ENCODE results near the gene EIF4E2. TPM values are rescaled to one million over a fixed set of nuclear protein-coding genes. Genes with fewer than 3 reads are reported as not detected.

The EIF4E2 gene
- total and polyA plus RNA-seq, 2 experiments from 2014 or later, result 53.2 to 85.5 TPM

- peaks cover 21% of the 10 kb centered on the region for H3K4me1 ChIP-seq (ENCODE audit: low read depth)
- no peak for TF ChIP-seq CTCF (IDR thresholded peaks at IDR 0.05; ENCODE audit: low read depth, low read length)
- H3K27ac ChIP-seq, result no peak overlapping the region
- H3K36me3 ChIP-seq, result no peaks in the 10 kb centered on the region
- DNase-seq (ENCODE audit: low read depth in 1 of 2, low spot score in 1 of 2), result peak; percentile 45 to 48
- H3K27me3 ChIP-seq, result peaks cover 36% of the 10 kb centered on the region
- peak overlapping the region; percentile 30 for H3K4me3 ChIP-seq
- no peaks in the 10 kb centered on the region for H3K9me3 ChIP-seq (ENCODE audit: low read depth)
Observed at GRCh38 chr2:232502911-232503808, 47.3 kb upstream of the EIF4E2 start.

GRCh38 chr2:232503809-232504323, 46.6 kb upstream of the EIF4E2 start:
- no peaks in the 10 kb centered on the region for H3K36me3 ChIP-seq
- DNase-seq (ENCODE audit: low read depth in 1 of 2, low spot score in 1 of 2), result no peak
- no peak for TF ChIP-seq CTCF (IDR thresholded peaks at IDR 0.05; ENCODE audit: low read depth, low read length)
- peaks cover 21% of the 10 kb centered on the region for H3K4me1 ChIP-seq (ENCODE audit: low read depth)
- no peak overlapping the region for H3K27ac ChIP-seq
- H3K9me3 ChIP-seq (ENCODE audit: low read depth), result no peaks in the 10 kb centered on the region
- H3K27me3 ChIP-seq, result peaks cover 36% of the 10 kb centered on the region
- H3K4me3 ChIP-seq, result no peak overlapping the region

- H3K27ac ChIP-seq, result no peak overlapping the region
- H3K36me3 ChIP-seq, result no peaks in the 10 kb centered on the region
- no peaks in the 10 kb centered on the region for H3K9me3 ChIP-seq (ENCODE audit: low read depth)
- H3K4me1 ChIP-seq (ENCODE audit: low read depth), result peaks cover 21% of the 10 kb centered on the region
- H3K27me3 ChIP-seq, result peaks cover 36% of the 10 kb centered on the region
- no peak for TF ChIP-seq CTCF (IDR thresholded peaks at IDR 0.05; ENCODE audit: low read depth, low read length)
- DNase-seq (ENCODE audit: low read depth in 1 of 2, low spot score in 1 of 2), result no peak
- H3K4me3 ChIP-seq, result no peak overlapping the region
Observed at GRCh38 chr2:232504438-232504837, 46.1 kb upstream of the EIF4E2 start.

- H3K27me3 ChIP-seq, result peaks cover 36% of the 10 kb centered on the region
- H3K36me3 ChIP-seq, result no peaks in the 10 kb centered on the region
- no peak for TF ChIP-seq CTCF (IDR thresholded peaks at IDR 0.05; ENCODE audit: low read depth, low read length)
- no peak overlapping the region for H3K4me3 ChIP-seq
- no peaks in the 10 kb centered on the region for H3K9me3 ChIP-seq (ENCODE audit: low read depth)
- H3K27ac ChIP-seq, result no peak overlapping the region
- no peak for DNase-seq (ENCODE audit: low read depth in 1 of 2, low spot score in 1 of 2)
- peaks cover 21% of the 10 kb centered on the region for H3K4me1 ChIP-seq (ENCODE audit: low read depth)
Observed at GRCh38 chr2:232505856-232506255, 44.6 kb upstream of the EIF4E2 start.

- no peaks in the 10 kb centered on the region for H3K36me3 ChIP-seq
- peaks cover 18% of the 10 kb centered on the region for H3K4me1 ChIP-seq (ENCODE audit: low read depth)
- no peaks in the 10 kb centered on the region for H3K9me3 ChIP-seq (ENCODE audit: low read depth)
- H3K27ac ChIP-seq, result no peak overlapping the region
- DNase-seq (ENCODE audit: low read depth in 1 of 2, low spot score in 1 of 2), result no peak
- peaks cover 36% of the 10 kb centered on the region for H3K27me3 ChIP-seq
- no peak overlapping the region for H3K4me3 ChIP-seq
- no peak for TF ChIP-seq CTCF (IDR thresholded peaks at IDR 0.05; ENCODE audit: low read depth, low read length)
Observed at GRCh38 chr2:232506709-232507108, 43.8 kb upstream of the EIF4E2 start.

All from cardiac muscle cell (in vitro differentiated cells and primary cell).